SK-N-MC (cell line): Measurements from ENCODE around the gene NACC2.

Experiments
- DNase-seq: peaks from one replicate; pipeline ENCODE4 v3.0.0-alpha.2; 2011; ENCODE audit warnings: low read depth, low spot score
- H3K27ac ChIP-seq: fragments of 200-600 bp; sonication (generic); 2 replicates; pipeline ENCODE4 v1.5.1; 2016; ENCODE audit warnings: mixed run types
- H3K36me3 ChIP-seq: fragments of 200-600 bp; sonication (generic); 2 replicates; pipeline ENCODE4 v1.6.1; 2017; ENCODE audit warnings: antibody characterized with exemption, low read length, mixed read lengths; ENCODE audit not compliant: insufficient read depth
- H3K4me3 ChIP-seq: fragments of 200-600 bp; sonication (generic); 2 replicates; pipeline ENCODE4 v1.5.1; 2016
- H3K9ac ChIP-seq: fragments of 200-600 bp; sonication (generic); 2 replicates; pipeline ENCODE4 v1.8.0; 2017; ENCODE audit warnings: mixed run types, mixed read lengths; ENCODE audit not compliant: insufficient read length
- H3K9me3 ChIP-seq: fragments of 200-600 bp; sonication (generic); 2 replicates; pipeline ENCODE4 v1.6.1; 2017; ENCODE audit warnings: low read depth, mild to moderate bottlenecking, antibody characterized with exemption, low read length, moderate library complexity, mixed read lengths
- EZH2 ChIP-seq: fragments of 200-600 bp; sonication (generic); IDR thresholded peaks from one replicate; pipeline ENCODE4 v1.6.1; 2017; ENCODE audit warnings: antibody characterized with exemption
- FOXP2 ChIP-seq: optimal IDR thresholded peaks from 2 replicates; pipeline ENCODE3; 2011; ENCODE audit warnings: mild to moderate bottlenecking, moderate library complexity; ENCODE audit not compliant: insufficient read depth; ENCODE audit errors: extremely low read length, control extremely low read depth
- POLR2AphosphoS5 ChIP-seq: IDR thresholded peaks from 2 replicates; pipeline ENCODE4 v1.6.1; 2012; ENCODE audit warnings: mild to moderate bottlenecking, low read depth, low read length, borderline replicate concordance

The NACC2 gene

DNA sequence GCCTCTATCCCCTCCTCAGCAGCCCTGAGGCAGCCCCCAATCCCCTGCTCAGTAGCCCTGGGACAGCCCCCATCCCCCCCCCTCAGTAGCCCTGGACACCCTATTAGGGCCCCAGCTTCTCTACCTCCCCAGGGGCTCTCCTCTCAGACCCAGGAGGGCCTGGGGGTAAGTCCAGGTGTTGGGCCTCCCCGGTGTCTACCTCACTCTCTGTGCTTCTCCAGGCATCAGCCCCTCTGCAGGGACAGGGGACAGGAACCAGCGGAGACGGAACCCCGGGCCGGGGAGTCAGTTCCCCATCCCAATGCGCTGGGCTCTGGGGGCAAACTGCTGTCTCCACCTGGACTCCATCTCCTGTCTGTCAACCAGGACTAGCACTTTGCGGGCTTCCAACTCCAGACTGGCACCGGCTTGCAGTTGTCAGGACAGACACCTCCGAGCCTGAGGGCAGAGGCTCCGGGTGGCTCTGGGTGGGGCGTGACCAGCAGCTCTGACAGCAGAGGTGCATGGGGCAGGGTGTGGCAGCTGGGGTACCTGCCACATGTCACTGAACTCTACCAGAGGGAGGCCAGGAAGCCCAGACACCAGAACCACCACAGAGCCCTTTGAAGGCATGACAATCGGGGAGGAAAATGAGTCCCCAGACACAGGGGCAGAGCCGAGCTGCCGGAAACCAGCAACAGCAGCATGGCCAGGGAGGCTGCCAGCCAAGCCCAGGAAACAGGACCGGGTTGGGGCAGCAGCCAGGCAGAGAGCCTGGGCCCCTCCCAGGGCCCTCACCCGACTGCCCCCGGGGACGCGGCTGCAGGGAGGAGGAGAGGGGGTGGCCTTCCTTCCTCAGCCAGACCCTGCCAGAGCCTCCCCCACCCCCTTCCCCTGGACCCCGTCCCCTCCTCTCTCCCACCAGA is 116.2 kb downstream of the NACC2 start:
- TF ChIP-seq FOXP2 (no peak), POLR2AphosphoS5 (no peak), EZH2 (no peak)
- DNase-seq: no peak

DNA sequence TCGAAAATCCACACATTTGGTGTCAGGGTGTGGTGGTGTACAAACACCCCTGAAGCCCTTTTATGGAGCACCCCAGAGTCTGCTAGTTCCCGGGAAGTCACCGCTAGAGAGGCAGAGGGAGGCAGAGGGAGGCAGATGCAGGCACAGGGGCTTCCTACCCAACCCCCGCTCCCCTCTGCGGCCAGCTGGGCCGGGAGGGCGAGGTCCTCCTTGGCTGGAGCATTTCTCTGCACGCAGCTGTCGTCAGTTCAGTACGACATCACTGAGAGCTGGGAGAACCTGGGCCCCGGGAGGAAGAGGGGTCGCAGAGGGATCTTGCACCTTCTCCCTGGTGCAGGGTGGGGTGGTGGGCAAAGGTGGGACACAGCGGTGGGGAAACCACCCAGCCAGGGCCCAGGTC is 118.1 kb downstream of the NACC2 start:
- no peak overlapping the region for H3K4me3 ChIP-seq
- no peak overlapping the region for H3K9ac ChIP-seq
- TF ChIP-seq FOXP2 (no peak), POLR2AphosphoS5 (no peak), EZH2 (no peak)
- no peaks in the 10 kb centered on the region for H3K36me3 ChIP-seq
- no peak overlapping the region for H3K27ac ChIP-seq
- H3K9me3 ChIP-seq: no peaks in the 10 kb centered on the region
- DNase-seq: no peak

More for the DNA sequence above, 116.2 kb downstream of the NACC2 start:
- H3K36me3 ChIP-seq: no peaks in the 10 kb centered on the region
- no peak overlapping the region for H3K9ac ChIP-seq
- H3K27ac ChIP-seq: no peak overlapping the region
- no peak overlapping the region for H3K4me3 ChIP-seq
- no peaks in the 10 kb centered on the region for H3K9me3 ChIP-seq

DNA sequence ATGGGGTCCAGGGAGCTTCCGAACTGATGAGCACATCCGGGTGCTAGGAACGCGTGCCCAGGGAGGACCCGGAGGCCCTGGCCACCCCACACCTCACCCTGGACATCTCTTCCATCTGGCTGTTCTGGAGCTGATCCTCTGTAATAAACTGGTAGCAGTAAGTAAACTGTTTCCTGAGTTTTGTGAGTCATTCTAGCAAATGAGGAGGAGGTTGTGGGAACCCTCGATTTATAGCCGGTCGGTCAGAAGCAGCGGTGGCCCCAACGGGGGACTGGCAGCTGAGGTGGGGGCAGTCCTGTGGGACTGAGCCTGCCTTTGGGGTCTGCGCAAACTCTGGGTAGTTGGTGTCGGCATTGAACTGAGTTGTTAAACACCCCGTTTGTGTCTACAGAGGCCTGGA is 118.6 kb downstream of the NACC2 start:
- TF ChIP-seq POLR2AphosphoS5 (no peak), EZH2 (no peak), FOXP2 (no peak)
- Histone ChIP-seq H3K9ac (no peak overlapping the region), H3K27ac (no peak overlapping the region), H3K36me3 (no peaks in the 10 kb centered on the region), H3K9me3 (no peaks in the 10 kb centered on the region), H3K4me3 (no peak overlapping the region)
- no peak for DNase-seq

DNA sequence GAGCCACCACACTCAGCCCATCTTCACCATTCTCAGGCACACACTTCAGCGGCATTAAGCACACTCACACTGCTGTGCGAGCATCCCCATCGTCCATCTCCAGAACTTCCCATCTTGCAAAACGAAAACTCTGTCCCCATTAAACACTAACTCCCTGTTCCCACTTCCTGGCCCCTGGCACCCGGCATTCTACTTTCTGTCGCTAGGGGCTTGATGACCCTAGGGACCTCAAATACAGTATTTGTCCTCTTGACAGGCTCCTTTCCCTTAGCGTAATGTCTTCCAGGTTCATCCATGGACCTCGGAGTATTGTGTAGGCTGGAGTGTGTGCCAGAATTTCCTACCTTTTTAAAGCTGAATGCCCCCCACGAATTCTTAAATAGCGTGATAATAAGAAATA is 119.3 kb downstream of the NACC2 start:
- no peaks in the 10 kb centered on the region for H3K36me3 ChIP-seq
- no peak overlapping the region for H3K9ac ChIP-seq
- TF ChIP-seq POLR2AphosphoS5 (no peak), EZH2 (no peak), FOXP2 (no peak)
- H3K9me3 ChIP-seq: no peaks in the 10 kb centered on the region
- no peak overlapping the region for H3K4me3 ChIP-seq
- no peak overlapping the region for H3K27ac ChIP-seq
- no peak for DNase-seq

- TF ChIP-seq EZH2 (no peak), POLR2AphosphoS5 (no peak), FOXP2 (no peak)
- no peaks in the 10 kb centered on the region for H3K9me3 ChIP-seq
- no peak overlapping the region for H3K27ac ChIP-seq
- no peaks in the 10 kb centered on the region for H3K36me3 ChIP-seq
- DNase-seq: no peak
- H3K4me3 ChIP-seq: no peak overlapping the region
- H3K9ac ChIP-seq: no peak overlapping the region
These were observed 120.9 kb downstream of the NACC2 start for GRCh38 chr9:135974220-135974573.

GRCh38 chr9:135973277-135974219 is 121.5 kb downstream of the NACC2 start:
- Histone ChIP-seq H3K9ac (no peak overlapping the region), H3K9me3 (no peaks in the 10 kb centered on the region), H3K27ac (no peak overlapping the region), H3K4me3 (no peak overlapping the region), H3K36me3 (no peaks in the 10 kb centered on the region)
- no peak for TF ChIP-seq POLR2AphosphoS5
- TF ChIP-seq FOXP2: no peak
- TF ChIP-seq EZH2: no peak
- no peak for DNase-seq

DNA sequence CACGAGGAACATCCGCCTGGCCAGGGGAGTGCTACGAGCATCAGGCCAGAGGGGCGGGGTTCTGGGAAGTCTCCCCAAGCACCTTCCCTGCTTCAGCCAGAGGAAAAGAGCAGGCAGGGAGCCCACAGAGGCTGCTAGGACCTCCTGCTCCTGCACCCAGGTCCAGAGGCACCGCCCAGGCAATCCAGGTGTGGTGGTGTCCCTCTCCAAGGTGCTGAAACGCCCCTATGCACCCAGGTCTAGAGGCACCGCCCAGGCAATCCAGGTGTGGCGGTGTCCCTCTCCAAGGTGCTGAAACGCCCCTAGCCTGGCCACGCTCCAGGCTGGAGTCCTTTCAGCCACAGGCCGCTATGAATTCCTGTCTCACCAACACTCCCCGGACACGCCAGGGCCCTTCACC is 123.2 kb downstream of the NACC2 start:
- Histone ChIP-seq H3K27ac (no peak overlapping the region), H3K9ac (no peak overlapping the region), H3K4me3 (no peak overlapping the region), H3K9me3 (no peaks in the 10 kb centered on the region), H3K36me3 (no peaks in the 10 kb centered on the region)
- no peak for DNase-seq
- no peak for TF ChIP-seq POLR2AphosphoS5
- TF ChIP-seq FOXP2: no peak
- no peak for TF ChIP-seq EZH2

GRCh38 chr9:135971111-135971766 is 123.8 kb downstream of the NACC2 start:
- Histone ChIP-seq H3K9me3 (no peaks in the 10 kb centered on the region), H3K9ac (no peak overlapping the region), H3K36me3 (no peaks in the 10 kb centered on the region), H3K27ac (no peak overlapping the region), H3K4me3 (no peak overlapping the region)
- DNase-seq: no peak
- TF ChIP-seq FOXP2: no peak
- no peak for TF ChIP-seq POLR2AphosphoS5
- TF ChIP-seq EZH2: no peak
